IPS DF 6.9 (cell line): ENCODE results near the gene ATF7.
"Not testable (repeated sequence)": the region's sequence is repeated elsewhere in the genome, so short reads cannot be mapped to it uniquely, and the experiment has no call there.

Source experiments
- DNase-seq: peaks from one replicate; pipeline ENCODE4 v3.0.0-alpha.2; 2013; ENCODE audit warnings: low read depth, low spot score
- H3K27ac ChIP-seq: one replicate; pipeline ENCODE4 v1.5.1; 2013; ENCODE audit warnings: low read length, control low read depth
- H3K27me3 ChIP-seq: 2 replicates; pipeline ENCODE4 v1.6.1; 2013; ENCODE audit warnings: mild to moderate bottlenecking, low read length; ENCODE audit not compliant: control insufficient read depth, insufficient read depth
- H3K36me3 ChIP-seq: 2 replicates; pipeline ENCODE4 v1.6.1; 2013; ENCODE audit warnings: low read length; ENCODE audit not compliant: control insufficient read depth, insufficient read depth
- H3K4me1 ChIP-seq: 2 replicates; pipeline ENCODE4 v1.6.1; 2013; ENCODE audit warnings: low read length; ENCODE audit not compliant: control insufficient read depth, insufficient read depth
- H3K4me3 ChIP-seq: 2 replicates; pipeline ENCODE4 v1.5.1; 2013; ENCODE audit warnings: mild to moderate bottlenecking, low read length
- H3K9me3 ChIP-seq: 2 replicates; pipeline ENCODE4 v1.6.1; 2013; ENCODE audit warnings: low read length, inconsistent platforms; ENCODE audit not compliant: control insufficient read depth, insufficient read depth
- WGBS: extraction: QIAGEN DNeasy Blood & Tissue Kit; methylation state at CpG from one replicate; pipeline ENCODE4 v1.1.7; 2013; ENCODE audit warnings: mixed read lengths, missing lambda C conversion rate; ENCODE audit not compliant: insufficient read length, insufficient coverage; 5-methylcytosine and 5-hydroxymethylcytosine counted together

The ATF7 gene

DNA sequence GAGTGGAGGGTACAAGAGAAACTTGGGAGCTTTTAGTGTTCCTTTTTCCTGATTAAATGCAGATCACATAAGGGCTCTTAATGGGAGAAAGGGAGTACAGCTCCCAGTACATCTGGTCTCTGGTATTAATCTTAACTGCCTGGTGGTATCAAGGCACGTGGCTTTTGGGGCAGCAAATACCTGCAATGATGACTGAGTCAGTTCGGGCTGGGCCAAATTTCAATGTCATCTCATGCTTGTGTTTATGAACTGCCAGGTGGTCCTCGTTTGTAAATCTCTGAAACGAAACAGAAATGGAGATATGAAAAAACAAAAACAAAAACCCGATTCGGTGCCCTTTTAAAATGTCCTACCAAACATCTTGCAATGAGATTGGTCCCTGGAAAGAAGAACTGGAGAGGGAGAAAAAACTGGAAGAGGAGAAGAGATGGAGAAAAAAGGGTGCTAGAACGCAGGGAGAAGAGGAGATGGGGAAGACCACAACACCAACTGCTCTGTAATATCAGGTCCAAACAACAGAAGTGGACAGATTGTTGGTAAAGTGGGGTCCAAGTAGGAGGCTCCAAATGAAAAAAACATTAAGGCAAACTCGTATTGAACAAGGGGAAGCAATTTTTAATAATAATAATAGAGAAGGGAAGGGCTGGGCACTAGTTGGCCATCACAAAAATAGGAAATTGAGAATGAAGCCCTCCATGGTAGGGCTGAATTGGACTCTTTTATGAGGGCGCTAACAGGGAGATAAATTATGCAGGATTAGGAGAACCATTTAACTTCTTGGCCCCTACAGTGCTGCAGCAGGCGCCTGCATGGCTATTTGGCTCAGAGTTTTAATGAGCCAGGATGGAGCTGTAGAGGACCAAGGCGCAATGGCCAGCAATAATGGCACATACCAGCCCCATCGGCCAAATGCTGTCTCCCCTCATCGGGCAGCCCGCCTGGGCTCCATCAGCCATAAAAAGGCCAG, 73.5 kb downstream of the ATF7 start:
- WGBS: no CpG with 5 or more reads among the region's 14 CpGs
- Histone ChIP-seq H3K27ac (no peak overlapping the region), H3K9me3 (no peaks in the 10 kb centered on the region), H3K4me1 (no peaks in the 10 kb centered on the region), H3K27me3 (no peaks in the 10 kb centered on the region), H3K36me3 (no peaks in the 10 kb centered on the region), H3K4me3 (no peak overlapping the region)
- DNase-seq: no peak

DNA sequence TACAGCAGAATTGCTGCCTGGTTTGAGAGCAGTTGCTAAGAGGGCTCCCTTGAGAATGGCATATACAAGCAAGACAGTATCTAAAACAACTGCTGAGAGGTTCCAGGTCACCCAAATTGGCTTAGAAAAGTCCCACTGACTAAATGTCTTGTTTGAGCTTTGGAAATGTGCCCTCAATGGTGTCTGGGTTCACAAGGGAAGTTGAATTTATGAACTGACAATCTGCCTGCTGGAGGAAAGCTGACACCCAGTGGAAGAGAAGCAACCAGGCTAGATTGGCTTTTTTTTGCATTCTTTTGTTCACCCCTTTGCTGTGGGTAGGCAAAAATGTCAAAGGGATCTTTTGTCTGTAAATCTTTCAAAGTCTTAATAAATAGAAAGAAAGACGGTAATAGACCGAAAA, 74.3 kb downstream of the ATF7 start:
- no peak for DNase-seq
- H3K27me3 ChIP-seq: no peaks in the 10 kb centered on the region
- H3K36me3 ChIP-seq: no peaks in the 10 kb centered on the region
- no peaks in the 10 kb centered on the region for H3K4me1 ChIP-seq
- no peak overlapping the region for H3K4me3 ChIP-seq
- H3K9me3 ChIP-seq: no peaks in the 10 kb centered on the region
- no peak overlapping the region for H3K27ac ChIP-seq
- WGBS: no CpG with 5 or more reads among the region's 2 CpGs

DNA sequence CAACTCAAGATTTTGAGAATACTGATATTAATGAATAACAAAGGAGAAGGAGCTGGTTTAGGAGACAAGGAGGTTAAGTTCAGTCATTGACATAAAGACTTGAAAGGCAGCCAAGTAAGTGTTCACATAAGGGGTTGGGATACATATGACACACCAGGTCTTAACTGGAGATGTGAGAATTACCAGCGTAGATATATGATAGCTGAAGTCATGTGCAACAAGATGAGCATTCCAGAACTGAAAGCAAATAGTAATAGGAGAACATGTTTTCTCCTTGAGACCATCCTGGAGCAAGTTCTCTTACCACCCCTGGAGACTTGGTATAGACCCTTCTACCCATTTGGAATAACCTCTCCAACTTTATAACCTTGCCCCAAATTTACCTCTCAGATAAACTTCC, 75.6 kb downstream of the ATF7 start:
- H3K4me1 ChIP-seq: no peaks in the 10 kb centered on the region
- no peak overlapping the region for H3K4me3 ChIP-seq
- H3K27ac ChIP-seq: no peak overlapping the region
- WGBS: no CpG with 5 or more reads among the region's 1 CpG
- DNase-seq: no peak
- H3K9me3 ChIP-seq: no peaks in the 10 kb centered on the region
- H3K36me3 ChIP-seq: no peaks in the 10 kb centered on the region
- no peaks in the 10 kb centered on the region for H3K27me3 ChIP-seq

DNA sequence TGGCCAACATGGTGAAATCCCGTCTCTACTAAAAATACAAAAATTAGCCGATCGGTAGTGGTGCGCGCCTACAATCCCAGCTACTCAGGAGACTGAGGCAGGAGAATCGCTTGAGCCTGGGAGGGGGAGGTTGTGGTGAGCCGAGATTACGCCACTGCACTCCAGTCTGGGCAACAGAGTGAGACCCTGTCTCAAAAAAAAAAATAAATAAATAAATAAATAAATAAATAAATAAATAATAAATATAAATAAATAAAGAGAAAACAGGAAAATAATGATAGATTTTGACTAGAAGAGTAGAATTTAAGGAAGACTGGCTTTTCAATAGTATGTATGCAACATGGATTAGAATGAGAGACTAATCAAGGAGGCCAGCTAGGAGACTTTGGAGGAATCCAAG, 76.1 kb downstream of the ATF7 start:
- H3K9me3 ChIP-seq, DNase-seq, H3K4me3 ChIP-seq, H3K27me3 ChIP-seq, H3K4me1 ChIP-seq, H3K36me3 ChIP-seq, H3K27ac ChIP-seq: not testable (repeated sequence)
- no CpG with 5 or more reads among the region's 8 CpGs for WGBS

DNA sequence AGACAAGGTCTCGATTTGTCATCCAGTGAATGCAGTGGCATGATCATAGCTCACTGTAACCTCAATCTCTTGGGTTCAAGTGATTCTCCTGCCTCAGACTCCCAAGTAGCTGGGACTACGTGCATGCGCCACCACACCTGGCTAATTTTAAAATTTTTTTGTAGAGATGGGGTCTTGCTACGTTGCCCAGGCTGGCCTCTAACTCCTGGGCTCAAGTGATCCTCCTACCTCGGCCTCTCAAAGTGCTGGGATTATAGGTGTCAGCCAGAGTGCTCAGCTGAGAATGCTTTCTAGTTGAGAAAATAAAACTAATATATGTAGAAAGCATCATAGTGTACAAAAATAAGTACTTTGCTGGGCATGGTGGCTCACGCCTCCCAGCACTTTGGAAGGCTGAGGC, 77.8 kb downstream of the ATF7 start:
- not testable (repeated sequence) for DNase-seq, H3K4me1 ChIP-seq
- no CpG with 5 or more reads among the region's 6 CpGs for WGBS

DNA sequence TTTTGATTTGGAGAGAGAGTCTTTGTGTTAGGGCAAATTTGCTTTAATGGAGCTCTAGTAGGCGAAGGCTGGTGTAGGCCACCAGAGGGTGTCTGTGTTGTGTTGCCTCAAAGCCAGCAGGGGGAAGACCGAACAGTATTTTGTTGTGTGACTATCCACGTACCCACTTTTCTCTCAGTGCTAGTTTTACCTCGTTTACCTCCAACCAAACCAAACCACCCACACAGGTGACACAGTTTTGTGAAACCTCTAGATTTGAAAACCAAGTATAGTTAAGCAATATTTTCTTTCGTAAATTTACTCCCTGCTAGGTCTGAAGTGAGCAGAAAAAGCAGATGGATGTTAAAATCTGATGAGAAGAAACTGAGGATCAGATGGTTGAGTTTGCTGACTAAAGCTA, 82.6 kb downstream of the ATF7 start:
- H3K27ac ChIP-seq: no peak overlapping the region
- DNase-seq: peak; percentile 57
- H3K4me3 ChIP-seq: no peak overlapping the region
- no peaks in the 10 kb centered on the region for H3K27me3 ChIP-seq
- no CpG with 5 or more reads among the region's 5 CpGs for WGBS
- H3K9me3 ChIP-seq: no peaks in the 10 kb centered on the region
- H3K36me3 ChIP-seq: no peaks in the 10 kb centered on the region
- H3K4me1 ChIP-seq: no peaks in the 10 kb centered on the region

More for the DNA sequence above, 77.8 kb downstream of the ATF7 start:
- not testable (repeated sequence) for H3K27me3 ChIP-seq, H3K9me3 ChIP-seq, H3K4me3 ChIP-seq, H3K36me3 ChIP-seq, H3K27ac ChIP-seq

DNA sequence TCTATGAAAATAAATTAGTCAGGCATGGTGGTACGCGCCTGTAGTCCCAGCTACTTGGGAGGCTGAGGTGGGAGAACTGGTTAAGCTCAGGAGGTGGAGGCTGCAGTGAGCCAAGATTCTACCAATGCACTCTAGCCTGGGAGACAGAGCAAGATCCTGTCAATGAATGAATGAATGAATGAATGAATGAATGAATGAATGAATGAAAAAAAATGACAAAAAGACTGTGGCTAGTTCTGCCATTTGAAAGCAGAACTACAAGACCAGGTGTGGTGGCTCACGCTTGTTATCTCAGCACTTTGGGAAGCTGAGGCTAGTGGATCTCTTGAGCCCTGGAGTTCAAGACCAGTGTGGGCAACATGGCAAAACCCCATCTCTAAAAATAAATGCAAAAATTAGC, 86.7 kb downstream of the ATF7 start:
- Histone ChIP-seq H3K4me1 (no peaks in the 10 kb centered on the region), H3K36me3 (no peaks in the 10 kb centered on the region; the same call in 1 of the 2 replicates), H3K27ac (no peak overlapping the region), H3K27me3 (no peaks in the 10 kb centered on the region), H3K4me3 (no peak overlapping the region), H3K9me3 (no peaks in the 10 kb centered on the region)
- no peak for DNase-seq
- no CpG with 5 or more reads among the region's 3 CpGs for WGBS

DNA sequence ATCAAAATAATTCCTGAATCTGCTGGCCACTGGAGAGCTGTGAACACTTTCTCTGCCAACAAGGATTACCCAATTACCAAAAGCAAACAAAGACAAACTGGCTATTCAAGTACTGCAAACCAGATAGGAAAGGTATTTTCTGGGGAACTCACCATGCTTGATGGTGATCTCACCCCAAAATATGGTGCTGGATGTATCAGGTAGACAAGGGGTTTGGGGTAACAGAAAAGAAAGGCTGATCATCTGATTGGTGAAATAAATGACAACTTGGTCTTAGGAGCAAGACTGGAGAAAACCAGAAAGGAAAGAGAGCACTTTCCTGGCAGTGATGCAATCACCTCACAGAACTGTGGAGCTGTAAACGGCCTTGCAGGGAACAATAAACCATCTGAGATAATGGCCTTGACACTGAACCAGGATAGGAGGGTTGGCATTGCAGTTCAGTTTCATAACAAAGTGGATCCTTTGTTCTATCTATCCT, 87.9 kb downstream of the ATF7 start:
- Histone ChIP-seq H3K36me3 (peaks cover 2% of the 10 kb centered on the region; the same call in 1 of the 2 replicates), H3K4me3 (no peak overlapping the region), H3K9me3 (no peaks in the 10 kb centered on the region), H3K4me1 (no peaks in the 10 kb centered on the region), H3K27ac (no peak overlapping the region), H3K27me3 (no peaks in the 10 kb centered on the region)
- DNase-seq: no peak
- WGBS: no CpG with 5 or more reads among the region's 1 CpG

DNA sequence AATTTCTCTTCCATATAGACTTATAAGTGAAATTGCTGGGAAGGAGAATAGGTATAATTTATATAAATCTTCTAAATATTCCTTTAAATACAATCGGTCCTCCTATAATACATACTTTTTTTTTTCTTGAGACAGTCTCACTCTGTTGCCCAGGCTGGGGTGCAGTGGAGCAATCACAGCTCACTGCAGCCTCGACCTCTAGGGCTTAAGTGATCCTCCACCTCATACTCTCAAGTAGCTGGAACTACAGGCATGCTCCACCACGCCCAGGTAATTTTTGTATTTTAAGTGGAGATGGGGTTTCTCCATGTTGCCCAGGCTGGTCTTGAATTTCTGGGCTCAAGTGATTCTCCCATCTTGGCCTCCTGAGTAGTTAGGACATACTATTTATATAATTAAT, 89.2 kb downstream of the ATF7 start:
- Histone ChIP-seq H3K4me3 (no peak overlapping the region), H3K27me3 (no peaks in the 10 kb centered on the region), H3K4me1 (no peaks in the 10 kb centered on the region), H3K36me3 (peaks cover 2% of the 10 kb centered on the region; the same call in 1 of the 2 replicates), H3K9me3 (no peaks in the 10 kb centered on the region), H3K27ac (no peak overlapping the region)
- no CpG with 5 or more reads among the region's 3 CpGs for WGBS
- no peak for DNase-seq

DNA sequence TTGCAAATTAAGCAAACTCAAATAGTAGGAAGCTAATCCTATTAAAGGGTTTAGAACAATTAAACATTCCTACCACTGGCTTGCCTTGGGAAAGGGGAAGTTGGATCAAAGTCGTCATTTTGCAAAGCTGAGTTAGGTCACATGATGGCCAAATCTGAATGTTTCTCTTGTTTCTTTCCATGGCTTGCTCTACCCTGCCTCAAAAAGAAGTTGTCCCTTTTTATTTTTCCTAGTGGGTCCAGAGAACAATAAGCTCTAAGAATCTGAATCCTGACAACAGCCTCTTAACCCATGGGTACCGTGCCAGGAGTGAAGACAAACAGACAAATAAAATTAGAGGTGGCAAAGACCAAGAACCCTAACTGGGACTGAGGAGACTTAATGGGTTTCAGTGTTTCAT, 92.7 kb downstream of the ATF7 start:
- Histone ChIP-seq H3K27me3 (no peaks in the 10 kb centered on the region), H3K4me1 (no peaks in the 10 kb centered on the region), H3K36me3 (peaks cover 5% of the 10 kb centered on the region; the same call in 1 of the 2 replicates), H3K9me3 (no peaks in the 10 kb centered on the region), H3K4me3 (no peak overlapping the region), H3K27ac (no peak overlapping the region)
- DNase-seq: no peak
- no CpG with 5 or more reads among the region's 2 CpGs for WGBS
